Stomach (tissue), 4 donors: ENCODE data around the gene NXPH1.

Source experiments
- EP300 ChIP-seq: sonication (generic); formaldehyde crosslinking; IDR thresholded peaks from one replicate; pipeline ENCODE4 v1.6.1; 2017; ENCODE audit warnings: antibody characterized with exemption
- POLR2A ChIP-seq, 4 donors: fragments of 450-650 bp; IDR thresholded peaks; one replicate each; pipeline ENCODE4 v1.6.1; 2016; ENCODE audit warnings: antibody characterized with exemption in 4 of 4, control low read depth in 2 of 4, mild to moderate bottlenecking in 1 of 4, moderate library complexity in 1 of 4
- POLR2AphosphoS5 ChIP-seq, 3 donors: sonication (generic); formaldehyde crosslinking; IDR thresholded peaks; one replicate each; pipeline ENCODE4 v1.6.1; 2016; ENCODE audit warnings: antibody characterized with exemption in 3 of 3
- TF ChIP-seq, protein P1 (sequence below), 7 experiments: fragments of 450-650 bp in 4 of 7; fragments of 200-600 bp in 3 of 7; sonication (generic) in 3 of 7; IDR thresholded peaks; one replicate each; pipeline ENCODE4 v1.5.1; 2016 to 2019; ENCODE audit warnings: antibody characterized with exemption in 7 of 7, control low read depth in 2 of 7, mild to moderate bottlenecking in 1 of 7

DNA sequence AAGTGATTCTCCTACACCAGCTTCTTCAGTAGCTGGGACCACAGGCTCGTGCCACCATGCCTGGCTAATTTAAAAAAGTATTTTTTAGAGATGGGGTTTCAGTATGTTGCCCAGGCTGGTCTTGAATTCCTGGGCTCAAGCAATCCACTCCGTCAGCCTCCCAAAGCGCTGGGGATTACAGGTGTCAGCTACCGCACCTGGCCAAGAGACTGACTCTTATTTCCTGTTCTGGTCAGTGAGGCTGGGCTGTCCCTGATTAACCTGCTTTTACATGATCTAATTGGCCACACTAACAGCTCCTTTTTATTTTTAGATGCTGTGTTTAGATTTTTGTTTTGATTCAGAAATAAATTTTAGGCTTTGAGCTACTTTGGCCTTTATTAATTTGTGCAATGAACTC, 203.9 kb downstream of the NXPH1 start:
- TF ChIP-seq, protein P1, sequence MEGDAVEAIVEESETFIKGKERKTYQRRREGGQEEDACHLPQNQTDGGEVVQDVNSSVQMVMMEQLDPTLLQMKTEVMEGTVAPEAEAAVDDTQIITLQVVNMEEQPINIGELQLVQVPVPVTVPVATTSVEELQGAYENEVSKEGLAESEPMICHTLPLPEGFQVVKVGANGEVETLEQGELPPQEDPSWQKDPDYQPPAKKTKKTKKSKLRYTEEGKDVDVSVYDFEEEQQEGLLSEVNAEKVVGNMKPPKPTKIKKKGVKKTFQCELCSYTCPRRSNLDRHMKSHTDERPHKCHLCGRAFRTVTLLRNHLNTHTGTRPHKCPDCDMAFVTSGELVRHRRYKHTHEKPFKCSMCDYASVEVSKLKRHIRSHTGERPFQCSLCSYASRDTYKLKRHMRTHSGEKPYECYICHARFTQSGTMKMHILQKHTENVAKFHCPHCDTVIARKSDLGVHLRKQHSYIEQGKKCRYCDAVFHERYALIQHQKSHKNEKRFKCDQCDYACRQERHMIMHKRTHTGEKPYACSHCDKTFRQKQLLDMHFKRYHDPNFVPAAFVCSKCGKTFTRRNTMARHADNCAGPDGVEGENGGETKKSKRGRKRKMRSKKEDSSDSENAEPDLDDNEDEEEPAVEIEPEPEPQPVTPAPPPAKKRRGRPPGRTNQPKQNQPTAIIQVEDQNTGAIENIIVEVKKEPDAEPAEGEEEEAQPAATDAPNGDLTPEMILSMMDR (IDR thresholded peaks at IDR 0.05), result no peak
- TF ChIP-seq POLR2A (IDR thresholded peaks at IDR 0.05) (no peak), EP300 (no peak), POLR2AphosphoS5 (IDR thresholded peaks at IDR 0.05) (no peak)
